Erythroblast (primary cell): ENCODE measurements around the gene ALDH4A1.

Source experiments
- GATA1 ChIP-seq: IDR thresholded peaks from 2 replicates; pipeline ENCODE4 v1.6.1; 2011; ENCODE audit warnings: low read depth, mild to moderate bottlenecking, control low read depth, low read length, moderate library complexity
- POLR2A ChIP-seq: IDR thresholded peaks from 2 replicates; pipeline ENCODE4 v1.6.1; 2011; ENCODE audit warnings: mild to moderate bottlenecking, low read length

- TF ChIP-seq POLR2A (no peak), GATA1 (no peak)
Measured at GRCh38 chr1:18936814-18937481, 34.6 kb upstream of the ALDH4A1 start.
